Retinal pigment epithelial cell (primary cell): Measurements from ENCODE around the gene OR8B8.

Experiments used
- DNase-seq: peaks from one replicate; pipeline ENCODE4 v3.0.0-alpha.2; 2010; ENCODE audit warnings: low read depth
- H3K4me3 ChIP-seq: 2 replicates; pipeline ENCODE4 v1.5.1; 2011; ENCODE audit warnings: mild to moderate bottlenecking, low read length, control low read depth, moderate library complexity
- CTCF ChIP-seq: conservative IDR thresholded peaks from 2 replicates; pipeline ENCODE4 v1.5.1; 2011; ENCODE audit warnings: low read depth, low read length, control low read depth, inconsistent platforms

OR8B8 gene

GRCh38 chr11:124475265-124475664 lies 29.8 kb upstream of the OR8B8 start:
- H3K4me3 ChIP-seq = no peak overlapping the region
- no peak for DNase-seq
- TF ChIP-seq CTCF = no peak

GRCh38 chr11:124474779-124475178 lies 29.3 kb upstream of the OR8B8 start:
- no peak for TF ChIP-seq CTCF
- no peak for DNase-seq
- H3K4me3 ChIP-seq = no peak overlapping the region

- DNase-seq = no peak
- no peak for TF ChIP-seq CTCF
- H3K4me3 ChIP-seq = no peak overlapping the region
Observed at GRCh38 chr11:124474079-124474478, 28.6 kb upstream of the OR8B8 start.

GRCh38 chr11:124473476-124473875 lies 28.0 kb upstream of the OR8B8 start:
- TF ChIP-seq CTCF = no peak
- no peak for DNase-seq
- no peak overlapping the region for H3K4me3 ChIP-seq

- no peak overlapping the region for H3K4me3 ChIP-seq
- no peak for DNase-seq
- TF ChIP-seq CTCF = no peak
Observed at GRCh38 chr11:124470561-124471227, 25.2 kb upstream of the OR8B8 start.

GRCh38 chr11:124467381-124467927 lies 22.0 kb upstream of the OR8B8 start:
- no peak for TF ChIP-seq CTCF

GRCh38 chr11:124465368-124465767 lies 19.9 kb upstream of the OR8B8 start:
- H3K4me3 ChIP-seq = no peak overlapping the region
- no peak for DNase-seq
- no peak for TF ChIP-seq CTCF

More at GRCh38 chr11:124467381-124467927, 22.0 kb upstream of the OR8B8 start:
- DNase-seq = no peak
- no peak overlapping the region for H3K4me3 ChIP-seq
